Measurements from ENCODE around the gene SH3PXD2B.

GRCh38 chr5:172364773-172365172 is 89.6 kb downstream of the SH3PXD2B start:
- TF ChIP-seq, protein P1, sequence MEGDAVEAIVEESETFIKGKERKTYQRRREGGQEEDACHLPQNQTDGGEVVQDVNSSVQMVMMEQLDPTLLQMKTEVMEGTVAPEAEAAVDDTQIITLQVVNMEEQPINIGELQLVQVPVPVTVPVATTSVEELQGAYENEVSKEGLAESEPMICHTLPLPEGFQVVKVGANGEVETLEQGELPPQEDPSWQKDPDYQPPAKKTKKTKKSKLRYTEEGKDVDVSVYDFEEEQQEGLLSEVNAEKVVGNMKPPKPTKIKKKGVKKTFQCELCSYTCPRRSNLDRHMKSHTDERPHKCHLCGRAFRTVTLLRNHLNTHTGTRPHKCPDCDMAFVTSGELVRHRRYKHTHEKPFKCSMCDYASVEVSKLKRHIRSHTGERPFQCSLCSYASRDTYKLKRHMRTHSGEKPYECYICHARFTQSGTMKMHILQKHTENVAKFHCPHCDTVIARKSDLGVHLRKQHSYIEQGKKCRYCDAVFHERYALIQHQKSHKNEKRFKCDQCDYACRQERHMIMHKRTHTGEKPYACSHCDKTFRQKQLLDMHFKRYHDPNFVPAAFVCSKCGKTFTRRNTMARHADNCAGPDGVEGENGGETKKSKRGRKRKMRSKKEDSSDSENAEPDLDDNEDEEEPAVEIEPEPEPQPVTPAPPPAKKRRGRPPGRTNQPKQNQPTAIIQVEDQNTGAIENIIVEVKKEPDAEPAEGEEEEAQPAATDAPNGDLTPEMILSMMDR (conservative IDR thresholded peaks at IDR 0.05; ENCODE audit: low read length) = no peak
- TF ChIP-seq EZH2phosphoT487 (IDR thresholded peaks at IDR 0.05; ENCODE audit: borderline replicate concordance, low read depth, low read length) = no peak
